Gastroesophageal sphincter (tissue), 4 donors: Measurements from ENCODE around the gene EML4. TPM values are rescaled to one million over a fixed set of nuclear protein-coding genes. Genes with fewer than 3 reads are reported as not detected.

Source experiments
- ATAC-seq: fragments of 150-250 bp; one replicate; pipeline ENCODE4 v1.9.1; 2016; ENCODE audit warnings: mild to moderate bottlenecking, moderate library complexity
- H3K27ac ChIP-seq, 4 donors: fragments of 200-600 bp; sonication (generic) in 3 of 4; 1 replicate in 3 of 4; 2 replicates in 1 of 4; pipeline ENCODE4 v1.5.1; 2016 to 2019
- H3K27me3 ChIP-seq: fragments of 200-600 bp; sonication (generic); one replicate; pipeline ENCODE4 v1.5.1; 2019
- H3K36me3 ChIP-seq, 2 donors: fragments of 200-600 bp; sonication (generic); one replicate each; pipeline ENCODE4 v1.5.1; 2019; ENCODE audit warnings: control low read depth in 1 of 2
- H3K4me1 ChIP-seq, 3 donors: fragments of 200-600 bp; sonication (generic); 1 replicate in 2 of 3; 2 replicates in 1 of 3; pipeline ENCODE4 v1.5.1; 2016 to 2019; ENCODE audit warnings: control low read depth in 2 of 3
- H3K4me3 ChIP-seq, 2 donors: fragments of 200-600 bp; sonication (generic); one replicate each; pipeline ENCODE4 v1.5.1; 2019; ENCODE audit warnings: mild to moderate bottlenecking in 1 of 2, moderate library complexity in 1 of 2
- H3K9me3 ChIP-seq, 3 donors: fragments of 200-600 bp; sonication (generic); one replicate each; pipeline ENCODE4 v1.5.1; 2017 to 2019; ENCODE audit warnings: control low read depth in 2 of 3
- EP300 ChIP-seq: sonication (generic); formaldehyde crosslinking; IDR thresholded peaks from one replicate; pipeline ENCODE4 v1.6.1; 2017; ENCODE audit warnings: antibody characterized with exemption, mild to moderate bottlenecking
- POLR2A ChIP-seq, 2 donors: fragments of 450-650 bp; IDR thresholded peaks; one replicate each; pipeline ENCODE4 v1.6.1; 2017; ENCODE audit warnings: antibody characterized with exemption in 2 of 2, mild to moderate bottlenecking in 2 of 2, moderate library complexity in 1 of 2
- POLR2AphosphoS5 ChIP-seq: sonication (generic); formaldehyde crosslinking; IDR thresholded peaks from one replicate; pipeline ENCODE4 v1.6.1; 2017; ENCODE audit warnings: antibody characterized with exemption
- WGBS, 2 donors: methylation state at CpG; one replicate each; pipeline ENCODE4 v1.1.5; 2018; ENCODE audit warnings: low coverage in 1 of 2; 5-methylcytosine and 5-hydroxymethylcytosine counted together
- total RNA-seq, 4 donors: library from RNA; depleted of rRNA; stranded (reverse); fragments of >200 nt; gene quantifications; one replicate each; pipeline ENCODE4 v1.1.0, GENCODE V29; 2016
- TF ChIP-seq, protein P1 (sequence below), 4 experiments: fragments of 200-600 bp in 2 of 4; fragments of 450-650 bp in 2 of 4; sonication (generic) in 1 of 4; IDR thresholded peaks; one replicate each; pipeline ENCODE4 v1.5.1; 2017 to 2019; ENCODE audit warnings: antibody characterized with exemption in 4 of 4, mild to moderate bottlenecking in 2 of 4, moderate library complexity in 2 of 4

The EML4 gene
- total RNA-seq, 4 donors from 2014 or later, result 18.5 to 31.4 (median 23.7) TPM

DNA sequence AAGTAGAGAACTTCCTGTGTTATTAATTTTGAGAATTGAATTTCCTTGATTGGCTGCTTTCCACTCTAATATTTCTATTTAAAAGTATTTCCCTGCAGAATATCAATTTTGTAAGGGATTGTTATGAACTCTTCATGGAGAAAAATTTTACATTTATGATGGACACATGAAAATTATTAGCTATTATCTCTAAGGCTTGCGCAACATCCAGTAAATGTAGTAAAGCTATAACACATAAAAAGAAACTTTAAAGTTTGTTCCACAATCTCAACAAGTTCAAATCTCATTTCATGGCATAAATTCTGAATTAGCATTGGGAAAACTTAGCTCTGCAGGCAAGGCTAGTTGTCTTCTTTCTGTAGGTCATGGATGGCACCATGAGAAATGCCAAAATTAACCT is 4.2 kb upstream of the EML4 start:
- H3K36me3 ChIP-seq, result no peaks in the 10 kb centered on the region
- TF ChIP-seq EP300 (no peak), POLR2A (IDR thresholded peaks at IDR 0.05) (no peak), POLR2AphosphoS5 (no peak)
- TF ChIP-seq, protein P1, sequence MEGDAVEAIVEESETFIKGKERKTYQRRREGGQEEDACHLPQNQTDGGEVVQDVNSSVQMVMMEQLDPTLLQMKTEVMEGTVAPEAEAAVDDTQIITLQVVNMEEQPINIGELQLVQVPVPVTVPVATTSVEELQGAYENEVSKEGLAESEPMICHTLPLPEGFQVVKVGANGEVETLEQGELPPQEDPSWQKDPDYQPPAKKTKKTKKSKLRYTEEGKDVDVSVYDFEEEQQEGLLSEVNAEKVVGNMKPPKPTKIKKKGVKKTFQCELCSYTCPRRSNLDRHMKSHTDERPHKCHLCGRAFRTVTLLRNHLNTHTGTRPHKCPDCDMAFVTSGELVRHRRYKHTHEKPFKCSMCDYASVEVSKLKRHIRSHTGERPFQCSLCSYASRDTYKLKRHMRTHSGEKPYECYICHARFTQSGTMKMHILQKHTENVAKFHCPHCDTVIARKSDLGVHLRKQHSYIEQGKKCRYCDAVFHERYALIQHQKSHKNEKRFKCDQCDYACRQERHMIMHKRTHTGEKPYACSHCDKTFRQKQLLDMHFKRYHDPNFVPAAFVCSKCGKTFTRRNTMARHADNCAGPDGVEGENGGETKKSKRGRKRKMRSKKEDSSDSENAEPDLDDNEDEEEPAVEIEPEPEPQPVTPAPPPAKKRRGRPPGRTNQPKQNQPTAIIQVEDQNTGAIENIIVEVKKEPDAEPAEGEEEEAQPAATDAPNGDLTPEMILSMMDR (IDR thresholded peaks at IDR 0.05), result no peak
- H3K27ac ChIP-seq, result no peak overlapping the region
- no peaks in the 10 kb centered on the region for H3K27me3 ChIP-seq
- peaks cover 0 to 8% (median 4%) of the 10 kb centered on the region in 3 donors for H3K4me1 ChIP-seq
- no peaks in the 10 kb centered on the region for H3K9me3 ChIP-seq
- 0% methylated on average over 1 of the region's 1 CpG; no CpG with 5 or more reads in 1 of the 2 donors for WGBS, 2 donors
- ATAC-seq, result no peak
- no peak overlapping the region for H3K4me3 ChIP-seq

DNA sequence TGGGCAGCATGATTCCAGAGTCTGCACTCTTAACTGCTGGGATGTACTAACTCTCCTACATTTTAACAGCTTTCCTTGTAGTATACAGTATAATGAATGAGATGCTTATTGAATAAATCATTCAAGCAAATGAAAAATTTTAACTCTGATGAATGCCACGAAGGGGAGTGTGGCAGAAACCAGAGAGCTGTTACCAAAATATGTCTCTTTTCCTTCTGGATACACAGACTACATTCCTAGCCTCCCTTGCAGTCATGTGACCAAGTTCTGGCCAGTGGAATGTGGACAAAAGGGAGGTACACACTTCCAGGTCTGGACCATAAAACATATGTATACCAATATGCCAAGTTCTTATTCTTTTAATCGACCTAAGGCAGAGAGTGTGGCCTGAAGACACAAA is 1.7 kb upstream of the EML4 start:
- peaks cover 3 to 33% (median 6%) of the 10 kb centered on the region in 3 donors for H3K4me1 ChIP-seq
- H3K27me3 ChIP-seq, result no peaks in the 10 kb centered on the region
- no peak overlapping the region for H3K4me3 ChIP-seq
- H3K9me3 ChIP-seq, result no peaks in the 10 kb centered on the region
- H3K36me3 ChIP-seq, result no peaks in the 10 kb centered on the region
- H3K27ac ChIP-seq, result peak overlapping the region in 1 of 4 donors; percentile 25
- ATAC-seq, result no peak
- TF ChIP-seq, protein P1 (IDR thresholded peaks at IDR 0.05), result no peak
- TF ChIP-seq POLR2AphosphoS5 (no peak), POLR2A (IDR thresholded peaks at IDR 0.05) (no peak), EP300 (no peak)
- WGBS, 2 donors, result 19 to 41% methylated on average over 2 of the region's 2 CpGs

DNA sequence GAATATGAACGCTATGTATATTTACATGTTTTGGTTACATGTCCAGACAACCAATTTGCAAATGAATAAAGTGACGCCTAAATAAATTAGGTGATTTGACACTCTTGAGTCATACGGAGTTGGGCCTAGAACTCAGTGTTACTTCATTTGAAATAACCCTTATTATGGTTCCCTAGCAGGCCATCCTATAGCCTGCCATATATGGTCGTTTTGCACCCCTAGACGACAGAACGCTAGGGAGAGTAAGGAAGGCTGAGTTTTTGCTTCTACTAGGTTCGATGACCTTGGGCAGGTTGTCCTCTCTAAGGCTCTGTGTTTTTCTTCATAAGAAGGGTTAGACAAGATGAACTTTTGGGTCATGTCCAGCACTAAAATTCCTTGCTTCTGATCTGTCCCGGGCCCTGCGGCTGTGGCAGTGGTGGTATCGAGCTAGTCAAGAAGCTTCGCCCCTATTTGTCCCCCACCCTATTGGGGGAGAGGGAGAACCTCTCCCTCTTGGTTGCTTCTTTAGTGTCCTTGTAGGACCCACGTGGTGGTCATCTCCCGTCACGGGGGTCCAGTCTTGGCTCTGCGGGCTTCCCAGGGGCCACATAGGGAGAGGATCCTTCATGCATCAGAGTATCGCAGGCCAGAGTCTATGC is 574 bp upstream of the EML4 start:
- WGBS, 2 donors, result 61 to 91% methylated on average over 7 to 12 of the region's 16 CpGs
- TF ChIP-seq POLR2A (IDR thresholded peaks at IDR 0.05) (no peak), POLR2AphosphoS5 (no peak), EP300 (no peak)
- TF ChIP-seq, protein P1 (IDR thresholded peaks at IDR 0.05), result no peak
- Histone ChIP-seq H3K27ac (peak overlapping the region in 3 of 4 donors; percentile 88 to 94 (median 93)), H3K27me3 (no peaks in the 10 kb centered on the region), H3K4me1 (peaks cover 3 to 44% (median 6%) of the 10 kb centered on the region in 3 donors), H3K9me3 (no peaks in the 10 kb centered on the region), H3K4me3 (peak overlapping the region in 1 of 2 donors; percentile 76), H3K36me3 (no peaks in the 10 kb centered on the region)
- peak; percentile 1 for ATAC-seq

DNA sequence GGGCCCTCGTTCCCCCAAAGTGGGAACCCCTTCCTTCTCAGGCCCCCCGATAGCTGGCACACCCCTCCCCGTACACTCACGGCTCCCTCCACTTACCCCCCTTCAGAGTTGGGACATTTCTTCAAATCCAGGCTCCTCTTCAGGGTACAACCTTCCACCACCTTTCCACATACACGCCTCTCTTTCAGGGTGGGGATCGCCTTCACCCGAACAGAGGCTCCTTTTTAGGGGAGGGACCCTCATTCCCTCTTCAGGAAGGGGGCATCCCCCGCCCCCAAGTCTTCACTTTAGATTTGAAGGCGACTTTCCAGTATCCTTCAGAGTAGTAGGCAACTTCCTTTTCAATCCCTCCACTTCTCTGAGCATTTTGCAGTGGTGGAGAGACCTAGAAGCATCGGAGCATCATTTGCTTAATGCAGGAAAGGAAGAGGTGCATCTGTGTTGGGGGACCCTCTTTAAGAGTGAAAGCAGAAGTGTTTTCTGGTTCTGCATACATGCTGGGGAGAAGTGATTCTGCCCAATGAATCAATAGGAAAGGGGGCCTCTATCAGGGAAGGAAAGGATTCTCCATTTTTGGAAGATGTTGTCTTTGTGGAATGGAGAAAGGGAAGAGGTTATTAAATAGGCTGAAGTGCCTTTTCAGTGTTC is 845 bp downstream of the EML4 start:
- Histone ChIP-seq H3K27me3 (no peaks in the 10 kb centered on the region), H3K9me3 (no peaks in the 10 kb centered on the region), H3K4me1 (peaks cover 3 to 44% (median 6%) of the 10 kb centered on the region in 3 donors), H3K4me3 (peak overlapping the region; percentile 53 to 76), H3K27ac (peak overlapping the region; percentile 40 to 94 (median 90)), H3K36me3 (no peaks in the 10 kb centered on the region)
- 0% methylated on average over 2 of the region's 10 CpGs; no CpG with 5 or more reads in 1 of the 2 donors for WGBS, 2 donors
- ATAC-seq, result peak; percentile 14
- no peak for TF ChIP-seq EP300
- no peak for TF ChIP-seq POLR2AphosphoS5
- no peak for TF ChIP-seq POLR2A (IDR thresholded peaks at IDR 0.05)
- TF ChIP-seq, protein P1 (IDR thresholded peaks at IDR 0.05), result no peak
